Measurements from ENCODE around the gene CFAP43. TPM values are rescaled to one million over a fixed set of nuclear protein-coding genes. Genes with fewer than 3 reads are reported as not detected.

The CFAP43 gene
- total and polyA plus RNA-seq, 10 of the 15 experiments (the other 5 are each of a cell fraction or from before 2014, with no cell fraction given) = 0.06 to 0.14 (median 0.10) TPM; not detected in 5

GRCh38 chr10:104231784-104232612 lies at the start of gene CFAP43 (continued):
- no peak for TF ChIP-seq ASH2L (IDR thresholded peaks at IDR 0.05; ENCODE audit: borderline replicate concordance, low read depth)
- no peak for TF ChIP-seq PML (IDR thresholded peaks at IDR 0.05; ENCODE audit: low read length)
- peak; percentile 95 for TF ChIP-seq BMI1 (IDR thresholded peaks at IDR 0.05; ENCODE audit: borderline replicate concordance)
- TF ChIP-seq IKZF2 (IDR thresholded peaks at IDR 0.05) = no peak
- peak; percentile 58; the same call in 1 of the 2 replicates for TF ChIP-seq ZNF207 (IDR thresholded peaks at IDR 0.05; ENCODE audit: borderline replicate concordance)
- no peak for TF ChIP-seq JUNB (IDR thresholded peaks at IDR 0.05)
- TF ChIP-seq SMAD5 (IDR thresholded peaks at IDR 0.05; ENCODE audit: low read depth) = no peak
- TF ChIP-seq NRF1 (conservative IDR thresholded peaks at IDR 0.05; ENCODE audit: low read depth, low read length) = no peak
- TF ChIP-seq STAT3 (IDR thresholded peaks at IDR 0.05; ENCODE audit: low read depth, low read length) = no peak
- TF ChIP-seq ESRRA (IDR thresholded peaks at IDR 0.05; ENCODE audit: low read length) = no peak
- TF ChIP-seq NFXL1 (IDR thresholded peaks at IDR 0.05; ENCODE audit: borderline replicate concordance) = no peak
- no peak for TF ChIP-seq CUX1 (IDR thresholded peaks at IDR 0.05; ENCODE audit: insufficient replicate concordance, low read depth, low read length)
- no peak for TF ChIP-seq TBL1XR1 (IDR thresholded peaks at IDR 0.05; ENCODE audit: low read depth, low read length)
- no peak for TF ChIP-seq MEF2B (IDR thresholded peaks at IDR 0.05; ENCODE audit: partially characterized antibody, poor library complexity, severe bottlenecking)
- TF ChIP-seq BRCA1 (IDR thresholded peaks at IDR 0.05; ENCODE audit: low read depth, low read length) = no peak
- peak; percentile 62; the same call in 1 of the 2 replicates for TF ChIP-seq GATAD2B (conservative IDR thresholded peaks at IDR 0.05; ENCODE audit: low read depth)
- no peak for TF ChIP-seq ZSCAN29 (IDR thresholded peaks at IDR 0.05)
- TF ChIP-seq NR2F1 (conservative IDR thresholded peaks at IDR 0.05) = 0 out of 2 replicates have a peak, but pooled peaks have one; percentile 21
- TF ChIP-seq ZNF274 (IDR thresholded peaks at IDR 0.05; ENCODE audit: insufficient read depth, insufficient read length) = no peak
- TF ChIP-seq YBX1 (IDR thresholded peaks at IDR 0.05) = no peak
- TF ChIP-seq CBFB (IDR thresholded peaks at IDR 0.05; ENCODE audit: low read depth) = no peak
- TF ChIP-seq RELB (IDR thresholded peaks at IDR 0.05; ENCODE audit: low read depth) = no peak
- no peak for TF ChIP-seq NR2C2 (IDR thresholded peaks at IDR 0.05; ENCODE audit: borderline replicate concordance, control insufficient read depth, insufficient read length, low read depth)
- no peak for TF ChIP-seq SUZ12 (IDR thresholded peaks at IDR 0.05; ENCODE audit: unreplicated experiment)
- no peak for TF ChIP-seq SMAD1 (IDR thresholded peaks at IDR 0.05; ENCODE audit: low read depth, partially characterized antibody)
- TF ChIP-seq KLF5 (IDR thresholded peaks at IDR 0.05; ENCODE audit: partially characterized antibody) = peak; percentile 64

Measured in GM12878 (cell line).